HG03103 (cell line): Measurements from ENCODE around the gene ZNF446.

ENCODE experiments used
- ATAC-seq: cut with Tn5 transposase; IDR thresholded peaks from one replicate; pipeline ENCODE4 v1.9.1; 2021; ENCODE audit warnings: low read depth; ENCODE audit not compliant: unreplicated experiment

The ZNF446 gene

GRCh38 chr19:58519355-58520256 lies 43.5 kb downstream of the ZNF446 start, which contains the start of gene ZBTB45:
Gene ZBTB45 (minus strand): TSS chr19:58519810. CDS start chr19:58517673, 2,137 bp downstream.
- ATAC-seq, result peak; percentile 71

DNA sequence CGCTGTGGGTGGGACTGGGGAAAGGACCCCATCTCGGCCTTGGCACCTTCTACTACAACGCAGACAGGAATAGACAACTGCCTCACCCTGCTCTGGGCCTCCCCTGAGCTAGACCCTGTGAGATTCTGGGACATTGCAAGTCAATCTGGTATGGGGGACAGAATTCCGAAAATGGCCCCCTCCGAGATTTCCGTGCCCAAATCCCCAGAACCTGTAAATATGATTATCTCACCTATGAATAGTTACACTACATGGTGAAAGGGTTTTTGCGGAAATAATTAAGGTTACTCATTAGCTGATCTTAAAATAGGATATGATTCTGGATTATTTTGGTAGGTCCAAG lies 44.1 kb downstream of the ZNF446 start:
- ATAC-seq, result no peak

- no peak for ATAC-seq
These were observed 45.5 kb downstream of the ZNF446 start for GRCh38 chr19:58521651-58522050.

GRCh38 chr19:58522709-58523108 lies 46.6 kb downstream of the ZNF446 start:
- no peak for ATAC-seq

DNA sequence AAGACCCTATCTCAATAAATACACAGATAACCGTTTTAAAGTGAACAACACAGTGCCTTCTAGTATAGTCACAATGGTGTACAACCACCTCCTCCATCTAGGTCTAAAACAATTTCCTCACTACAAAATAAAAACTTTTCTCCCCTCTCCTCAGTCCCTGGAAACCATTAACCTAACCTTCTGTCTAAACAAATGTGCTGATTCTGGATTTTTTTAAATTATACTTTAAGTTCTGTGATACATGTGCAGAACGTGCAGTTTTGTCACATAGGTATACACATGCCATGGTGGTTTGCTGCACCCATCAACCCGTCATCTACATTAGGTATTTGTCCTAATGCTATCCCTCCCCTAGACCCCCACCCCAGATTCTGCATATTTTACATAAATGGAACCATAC lies 53.3 kb downstream of the ZNF446 start:
- ATAC-seq, result no peak
